CD4-positive, alpha-beta memory T cell (primary cell): Measurements from ENCODE around the gene PEX5. TPM values are rescaled to one million over a fixed set of nuclear protein-coding genes. Genes with fewer than 3 reads are reported as not detected.

Source experiments
- CTCF ChIA-PET: fragments of 350-600 bp; sonication (Branson Sonifier 250); formaldehyde crosslinking; loops from one replicate; lab custom pipeline; 2021; ENCODE audit warnings: inconsistent platforms; ENCODE audit not compliant: partially characterized antibody; lab: Charles Lee
- POLR2A ChIA-PET: fragments of 350-600 bp; sonication (Branson Sonifier 250); formaldehyde crosslinking; loops from one replicate; lab custom pipeline; 2021; ENCODE audit not compliant: partially characterized antibody; lab: Charles Lee
- DNase-seq, 5 donors: peaks; one replicate each; pipeline versions ENCODE4 v3.0.0 to v3.0.0-alpha.2; 2020 to 2022; ENCODE audit warnings: mixed read lengths in 1 of 5
- H3K27ac ChIP-seq: one replicate; pipeline ENCODE4 v1.7.0; 2013; ENCODE audit warnings: low read depth, low read length
- H3K27me3 ChIP-seq: 2 replicates; pipeline ENCODE4 v1.7.0; 2013; ENCODE audit warnings: mild to moderate bottlenecking, low read length, moderate library complexity; ENCODE audit not compliant: insufficient read depth
- H3K36me3 ChIP-seq: 2 replicates; pipeline ENCODE4 v1.7.0; 2013; ENCODE audit warnings: mild to moderate bottlenecking, low read length, moderate library complexity; ENCODE audit not compliant: insufficient read depth
- H3K4me1 ChIP-seq: 2 replicates; pipeline ENCODE4 v1.7.0; 2013; ENCODE audit warnings: mild to moderate bottlenecking, low read length, moderate library complexity; ENCODE audit not compliant: insufficient read depth
- H3K4me3 ChIP-seq, 2 donors: one replicate each; pipeline ENCODE4 v1.7.0; 2013; ENCODE audit warnings: low read length in 2 of 2, mild to moderate bottlenecking in 1 of 2
- H3K9me3 ChIP-seq, 2 donors: one replicate each; pipeline ENCODE4 v1.7.0; 2013; ENCODE audit warnings: low read length in 2 of 2, control low read depth in 1 of 2; ENCODE audit not compliant: control insufficient read depth in 1 of 2
- H3K27ac Mint-ChIP-seq, 7 donors: one replicate each; pipeline ENCODE4 v1.8.0; 2020 to 2021; ENCODE audit warnings: mixed read lengths in 7 of 7, mild to moderate bottlenecking in 6 of 7, inconsistent platforms in 3 of 7, moderate library complexity in 3 of 7
- H3K27me3 Mint-ChIP-seq, 2 donors: one replicate each; pipeline ENCODE4 v1.8.0; 2020 to 2021; ENCODE audit warnings: mixed read lengths in 2 of 2
- H3K36me3 Mint-ChIP-seq, 2 donors: one replicate each; pipeline ENCODE4 v1.8.0; 2020 to 2021; ENCODE audit warnings: mixed read lengths in 2 of 2, inconsistent platforms in 1 of 2, mild to moderate bottlenecking in 1 of 2
- H3K4me1 Mint-ChIP-seq, 4 donors: one replicate each; pipeline ENCODE4 v1.8.0; 2020 to 2021; ENCODE audit warnings: mixed read lengths in 4 of 4, mild to moderate bottlenecking in 1 of 4
- H3K4me3 Mint-ChIP-seq, 8 donors: one replicate each; pipeline ENCODE4 v1.8.0; 2020 to 2021; ENCODE audit warnings: mixed read lengths in 8 of 8, mild to moderate bottlenecking in 7 of 8, moderate library complexity in 6 of 8, inconsistent platforms in 3 of 8
- H3K9me3 Mint-ChIP-seq, 8 donors: one replicate each; pipeline ENCODE4 v1.8.0; 2020 to 2021; ENCODE audit warnings: mixed read lengths in 8 of 8, mild to moderate bottlenecking in 5 of 8, inconsistent platforms in 3 of 8, moderate library complexity in 1 of 8
- intact Hi-C: fragments of 100-400 bp; cut with micrococcal nuclease; formaldehyde crosslinking; loops from one replicate; pipeline ENCODE4 v1.15.1; 2023
- polyA plus RNA-seq, 2 donors: library from polyadenylated mRNA; unstranded; fragments of 300-500 nt; fragmentation: Illumina TruSeq; gene quantifications; one replicate each; pipeline ENCODE4 v1.2.3, GENCODE V29; 2021
- total RNA-seq, 2 experiments: library from RNA; stranded (reverse); gene quantifications; one replicate each; pipeline ENCODE4 v1.2.3, GENCODE V29; 2021

The PEX5 gene
- total and polyA plus RNA-seq, 4 experiments from 2014 or later: 10.8 to 28.9 (median 21.5) TPM

GRCh38 chr12:7190268-7191055, 976 bp downstream of the PEX5 start:
- H3K4me1 ChIP-seq: peaks cover 40% of the 10 kb centered on the region
- POLR2A ChIA-PET: interaction anchor here (0.7 to 1.6 kb wide), 2 partner anchors 82 to 450 kb away, joined by 4 to 6 read pairs; no protein-coding TSS in a partner anchor
- intact Hi-C loops: no loop called here
- Mint-ChIP-seq H3K4me3 (peak overlapping the region; percentile 80 to 98 (median 85)), H3K9me3 (peaks cover 0 to 2% (median 0%) of the 10 kb centered on the region in 8 donors), H3K27ac (peak overlapping the region; percentile 63 to 97 (median 89)), H3K36me3 (peaks cover 11 to 32% of the 10 kb centered on the region in 2 donors), H3K27me3 (no peaks in the 10 kb centered on the region), H3K4me1 (peaks cover 29 to 65% (median 48%) of the 10 kb centered on the region in 4 donors)
- peak overlapping the region; percentile 34 to 82 for H3K4me3 ChIP-seq
- no peaks in the 10 kb centered on the region for H3K36me3 ChIP-seq
- peak in 2 of 5 donors; percentile 4 to 8 for DNase-seq
- CTCF ChIA-PET: interaction anchor here (1.5 kb wide), 1 partner anchor 318 kb away, joined by 3 read pairs; the partner anchor contains the start of gene SPSB2
- peak overlapping the region; percentile 94 for H3K27ac ChIP-seq
- no peaks in the 10 kb centered on the region for H3K27me3 ChIP-seq
- H3K9me3 ChIP-seq: no peaks in the 10 kb centered on the region

GRCh38 chr12:7193674-7194073, 4.2 kb downstream of the PEX5 start:
- H3K36me3 ChIP-seq: no peaks in the 10 kb centered on the region

GRCh38 chr12:7197841-7198240, 8.4 kb downstream of the PEX5 start:
- H3K27me3 Mint-ChIP-seq: no peaks in the 10 kb centered on the region
- peaks cover 7 to 22% (median 16%) of the 10 kb centered on the region in 4 donors for H3K4me1 Mint-ChIP-seq
- H3K36me3 Mint-ChIP-seq: peaks cover 33 to 52% of the 10 kb centered on the region in 2 donors
- intact Hi-C loops: no loop called here
- Histone ChIP-seq H3K27ac (no peak overlapping the region), H3K36me3 (peaks cover 12% of the 10 kb centered on the region), H3K4me1 (peaks cover 5% of the 10 kb centered on the region), H3K27me3 (no peaks in the 10 kb centered on the region), H3K4me3 (no peak overlapping the region), H3K9me3 (no peaks in the 10 kb centered on the region)
- DNase-seq: no peak
- peak overlapping the region in 2 of 7 donors; percentile 1 to 12 for H3K27ac Mint-ChIP-seq
- POLR2A ChIA-PET: no interaction called here
- no peaks in the 10 kb centered on the region for H3K9me3 Mint-ChIP-seq
- CTCF ChIA-PET: interaction anchor here (1.0 kb wide), 1 partner anchor 9 kb away, joined by 3 read pairs; the partner anchor contains the start of gene PEX5
- no peak overlapping the region for H3K4me3 Mint-ChIP-seq

More at GRCh38 chr12:7193674-7194073, 4.2 kb downstream of the PEX5 start:
- peaks cover 26 to 58% (median 41%) of the 10 kb centered on the region in 4 donors for H3K4me1 Mint-ChIP-seq
- peak overlapping the region in 2 of 7 donors; percentile 7 to 10 for H3K27ac Mint-ChIP-seq
- no peaks in the 10 kb centered on the region for H3K9me3 Mint-ChIP-seq
- intact Hi-C loops: no loop called here
- CTCF ChIA-PET: interaction anchor here (0.7 to 1.4 kb wide), 3 partner anchors 13 to 322 kb away, joined by 3 to 4 read pairs (median 3); no protein-coding TSS in a partner anchor
- no peaks in the 10 kb centered on the region for H3K27me3 Mint-ChIP-seq
- no peak for DNase-seq
- H3K27me3 ChIP-seq: no peaks in the 10 kb centered on the region
- H3K27ac ChIP-seq: no peak overlapping the region
- H3K4me1 ChIP-seq: peaks cover 30% of the 10 kb centered on the region
- H3K9me3 ChIP-seq: no peaks in the 10 kb centered on the region
- no peak overlapping the region for H3K4me3 ChIP-seq
- no peak overlapping the region for H3K4me3 Mint-ChIP-seq
- peaks cover 16 to 44% of the 10 kb centered on the region in 2 donors for H3K36me3 Mint-ChIP-seq
- POLR2A ChIA-PET: no interaction called here

- H3K27ac ChIP-seq: no peak overlapping the region
- H3K27me3 ChIP-seq: no peaks in the 10 kb centered on the region
- H3K27ac Mint-ChIP-seq: no peak overlapping the region
- H3K4me3 ChIP-seq: no peak overlapping the region
- H3K9me3 Mint-ChIP-seq: peaks cover 0 to 2% (median 0%) of the 10 kb centered on the region in 8 donors
- H3K9me3 ChIP-seq: no peaks in the 10 kb centered on the region
- no peak for DNase-seq
- intact Hi-C loops: no loop called here
- H3K4me1 ChIP-seq: no peaks in the 10 kb centered on the region
- ChIA-PET CTCF (no interaction called here), POLR2A (no interaction called here)
- no peaks in the 10 kb centered on the region for H3K27me3 Mint-ChIP-seq
- H3K36me3 ChIP-seq: peaks cover 19% of the 10 kb centered on the region
- H3K4me3 Mint-ChIP-seq: no peak overlapping the region
- no peaks in the 10 kb centered on the region for H3K4me1 Mint-ChIP-seq
- H3K36me3 Mint-ChIP-seq: peaks cover 72 to 73% of the 10 kb centered on the region in 2 donors
Observed at GRCh38 chr12:7203109-7203508, 13.6 kb downstream of the PEX5 start.

- Mint-ChIP-seq H3K4me3 (no peak overlapping the region), H3K4me1 (no peaks in the 10 kb centered on the region), H3K36me3 (peaks cover 85 to 89% of the 10 kb centered on the region in 2 donors), H3K27me3 (no peaks in the 10 kb centered on the region), H3K9me3 (peaks cover 0 to 2% (median 0%) of the 10 kb centered on the region in 8 donors), H3K27ac (no peak overlapping the region)
- peaks cover 37% of the 10 kb centered on the region for H3K36me3 ChIP-seq
- CTCF ChIA-PET: interaction anchor here (0.6 to 0.9 kb wide), 2 partner anchors 436 to 641 kb away, joined by 3 read pairs; no protein-coding TSS in a partner anchor
- H3K4me1 ChIP-seq: no peaks in the 10 kb centered on the region
- DNase-seq: no peak
- intact Hi-C loops: no loop called here
- H3K9me3 ChIP-seq: no peaks in the 10 kb centered on the region
- no peaks in the 10 kb centered on the region for H3K27me3 ChIP-seq
- POLR2A ChIA-PET: no interaction called here
- no peak overlapping the region for H3K27ac ChIP-seq
- H3K4me3 ChIP-seq: no peak overlapping the region
Observed at GRCh38 chr12:7205091-7205490, 15.6 kb downstream of the PEX5 start.

- Mint-ChIP-seq H3K4me1 (no peaks in the 10 kb centered on the region), H3K9me3 (peaks cover 2 to 13% (median 9%) of the 10 kb centered on the region in 8 donors), H3K27me3 (no peaks in the 10 kb centered on the region), H3K36me3 (peaks cover 90 to 93% of the 10 kb centered on the region in 2 donors), H3K4me3 (no peak overlapping the region), H3K27ac (no peak overlapping the region)
- ChIA-PET POLR2A (no interaction called here), CTCF (interaction anchor here (1.1 to 1.2 kb wide), 2 partner anchors 13 kb away, joined by 3 read pairs; no protein-coding TSS in a partner anchor)
- no peaks in the 10 kb centered on the region for H3K9me3 ChIP-seq
- no peak overlapping the region for H3K27ac ChIP-seq
- H3K4me1 ChIP-seq: no peaks in the 10 kb centered on the region
- no peak overlapping the region for H3K4me3 ChIP-seq
- peaks cover 43% of the 10 kb centered on the region for H3K36me3 ChIP-seq
- no peak for DNase-seq
- H3K27me3 ChIP-seq: no peaks in the 10 kb centered on the region
- intact Hi-C loops: no loop called here
Observed at GRCh38 chr12:7206691-7207090, 17.2 kb downstream of the PEX5 start.
